ENCODE measurements around the gene DYNAP.

The DYNAP gene

GRCh38 chr18:54636217-54636616 is 45.2 kb downstream of the DYNAP start:
- no peak for DNase-seq (ENCODE audit: low read depth in 2 of 2)

- DNase-seq (ENCODE audit: low read depth in 2 of 2) = no peak
Observed at GRCh38 chr18:54641734-54642133, 50.7 kb downstream of the DYNAP start.

- DNase-seq (ENCODE audit: low read depth in 2 of 2) = no peak
Observed at GRCh38 chr18:54647176-54647575, 56.1 kb downstream of the DYNAP start.
